Lung (tissue), 12 donors: ENCODE measurements around the gene PSME4. TPM values are rescaled to one million over a fixed set of nuclear protein-coding genes. Genes with fewer than 3 reads are reported as not detected.

Source experiments
- ATAC-seq: fragments of 200-7000 bp; cut with Tn5 transposase; one replicate; pipeline ENCODE4 v1.9.1; 2020; ENCODE audit warnings: moderate number of reproducible peaks; ENCODE audit not compliant: insufficient read depth, low FRiP score
- DNase-seq, 3 donors: peaks; one replicate each; pipeline ENCODE4 v3.0.0-alpha.2; 2013 to 2017
- H3K27ac ChIP-seq, 2 donors: one replicate each; pipeline ENCODE4 v1.5.1; 2013; ENCODE audit warnings: mild to moderate bottlenecking in 2 of 2, moderate library complexity in 2 of 2, control low read depth in 1 of 2, inconsistent platforms in 1 of 2, low read depth in 1 of 2, low read length in 1 of 2
- H3K27me3 ChIP-seq, 3 donors: one replicate each; pipeline ENCODE4 v1.5.1; 2013; ENCODE audit warnings: low read length in 2 of 3; ENCODE audit not compliant: control insufficient read depth in 3 of 3, insufficient read depth in 3 of 3
- H3K36me3 ChIP-seq, 4 donors: one replicate each; pipeline ENCODE4 v1.5.1; 2013; ENCODE audit warnings: low read length in 4 of 4, mild to moderate bottlenecking in 1 of 4, moderate library complexity in 1 of 4; ENCODE audit not compliant: control insufficient read depth in 4 of 4, insufficient read depth in 4 of 4
- H3K4me1 ChIP-seq, 5 donors: one replicate each; pipeline ENCODE4 v1.5.1; 2013; ENCODE audit warnings: low read length in 5 of 5, mild to moderate bottlenecking in 2 of 5, moderate library complexity in 1 of 5; ENCODE audit not compliant: control insufficient read depth in 5 of 5, insufficient read depth in 5 of 5
- H3K4me3 ChIP-seq: one replicate; pipeline ENCODE4 v1.5.1; 2013; ENCODE audit warnings: mild to moderate bottlenecking, control low read depth, moderate library complexity
- H3K9ac ChIP-seq, 2 donors: one replicate each; pipeline ENCODE4 v1.5.1; 2013; ENCODE audit warnings: low read length in 2 of 2, control low read depth in 1 of 2; ENCODE audit not compliant: insufficient read depth in 1 of 2
- H3K9me3 ChIP-seq, 4 donors: one replicate each; pipeline ENCODE4 v1.5.1; 2013; ENCODE audit warnings: low read length in 3 of 4, mild to moderate bottlenecking in 1 of 4, moderate library complexity in 1 of 4; ENCODE audit not compliant: control insufficient read depth in 4 of 4, insufficient read depth in 3 of 4
- CTCF ChIP-seq: IDR thresholded peaks from 2 replicates; pipeline ENCODE4 v1.5.1; 2012; ENCODE audit warnings: mild to moderate bottlenecking; ENCODE audit errors: control extremely low read depth, extremely low read depth
- WGBS, 2 donors: extraction: QIAGEN DNeasy Blood & Tissue Kit; methylation state at CpG; one replicate each; pipeline ENCODE4 v1.1.7; 2013; 5-methylcytosine and 5-hydroxymethylcytosine counted together
- polyA plus RNA-seq, 2 donors: library from polyadenylated mRNA; stranded (reverse); fragments of 200-250 nt; gene quantifications; one replicate each; pipeline ENCODE4 v1.2.1, GENCODE V29; 2013
- total RNA-seq, 2 donors: library from RNA; depleted of rRNA in 1 of 2; stranded (reverse); fragments of >200 nt in 1 of 2; gene quantifications; one replicate each; pipeline ENCODE4 v1.2.1, GENCODE V29; 2014 to 2021
- donor health status: control.
- donor health status: control.
- donor health status: Bipolar disorder and iron deficiency.
- donor health status: healthy.
- donor health status: DM: yes; HTN: yes; CAD: no.

PSME4 gene
- total and polyA plus RNA-seq, 4 donors = 20.8 to 72.5 (median 44.9) TPM

GRCh38 chr2:53945538-53945937 lies 25.3 kb downstream of the PSME4 start:
- no peak for TF ChIP-seq CTCF
- WGBS, 2 donors = 78 to 82% methylated on average over 1 of the region's 1 CpG
- H3K27me3 ChIP-seq = no peaks in the 10 kb centered on the region

GRCh38 chr2:53944542-53944941 lies 26.3 kb downstream of the PSME4 start:
- peaks cover 0 to 2% (median 0%) of the 10 kb centered on the region in 5 donors for H3K4me1 ChIP-seq
- WGBS, 2 donors = 98 to 100% methylated on average over 1 of the region's 1 CpG
- DNase-seq (no peak), ATAC-seq (no peak)
- H3K27ac ChIP-seq = no peak overlapping the region
- TF ChIP-seq CTCF = no peak
- no peak overlapping the region for H3K9ac ChIP-seq
- H3K36me3 ChIP-seq = peaks cover 0 to 15% (median 7%) of the 10 kb centered on the region in 4 donors
- no peaks in the 10 kb centered on the region for H3K27me3 ChIP-seq
- H3K9me3 ChIP-seq = no peaks in the 10 kb centered on the region
- no peak overlapping the region for H3K4me3 ChIP-seq

More at GRCh38 chr2:53945538-53945937, 25.3 kb downstream of the PSME4 start:
- Histone ChIP-seq H3K9me3 (no peaks in the 10 kb centered on the region), H3K36me3 (peaks cover 0 to 11% (median 7%) of the 10 kb centered on the region in 4 donors), H3K4me1 (peaks cover 0 to 3% (median 0%) of the 10 kb centered on the region in 5 donors), H3K27ac (no peak overlapping the region), H3K9ac (no peak overlapping the region), H3K4me3 (no peak overlapping the region)
- DNase-seq (no peak), ATAC-seq (no peak)

- WGBS, 2 donors = 98% methylated on average over 1 of the region's 1 CpG
- DNase-seq (no peak), ATAC-seq (no peak)
- TF ChIP-seq CTCF = no peak
- H3K9ac ChIP-seq = no peak overlapping the region
- no peak overlapping the region for H3K27ac ChIP-seq
- no peak overlapping the region for H3K4me3 ChIP-seq
- no peaks in the 10 kb centered on the region for H3K27me3 ChIP-seq
- H3K9me3 ChIP-seq = no peaks in the 10 kb centered on the region
- H3K4me1 ChIP-seq = peaks cover 0 to 2% (median 0%) of the 10 kb centered on the region in 5 donors
- peaks cover 0 to 13% (median 6%) of the 10 kb centered on the region in 4 donors for H3K36me3 ChIP-seq
Observed at GRCh38 chr2:53942280-53942679, 28.5 kb downstream of the PSME4 start.

- Histone ChIP-seq H3K27ac (no peak overlapping the region), H3K4me3 (no peak overlapping the region), H3K27me3 (no peaks in the 10 kb centered on the region), H3K4me1 (peaks cover 0 to 2% (median 0%) of the 10 kb centered on the region in 5 donors), H3K9ac (no peak overlapping the region), H3K9me3 (no peaks in the 10 kb centered on the region), H3K36me3 (peaks cover 1 to 11% (median 7%) of the 10 kb centered on the region in 4 donors)
- DNase-seq (no peak), ATAC-seq (no peak)
- WGBS, 2 donors = 89 to 90% methylated on average over 5 of the region's 5 CpGs
- TF ChIP-seq CTCF = no peak
Observed at GRCh38 chr2:53941749-53942148, 29.0 kb downstream of the PSME4 start.
